HCT116 (cell line): ENCODE results near the gene GORAB. TPM values are rescaled to one million over a fixed set of nuclear protein-coding genes. Genes with fewer than 3 reads are reported as not detected.

Source experiments
- ATAC-seq: fragments of 200-7000 bp; cut with Tn5 transposase; 2 replicates; pipeline ENCODE4 v1.9.1; 2020; ENCODE audit warnings: mild to moderate bottlenecking, moderate library complexity
- BruUV-seq: library from RNA; stranded (reverse); fragments of 400-500 nt; replicated peaks from 2 replicates; lab custom pipeline; 2021; lab: Mats Ljungman, UMichigan
- CTCF ChIA-PET: fragments of 300-600 bp; sonication (Branson Sonifier 250); formaldehyde crosslinking; loops from one replicate; lab custom pipeline; 2021; ENCODE audit warnings: antibody characterized with exemption; lab: Charles Lee
- POLR2A ChIA-PET: fragments of 300-600, 350-600 bp; sonication (Branson Sonifier 250); formaldehyde crosslinking; loops from one replicate; lab custom pipeline; 2021; ENCODE audit warnings: antibody characterized with exemption; lab: Charles Lee
- RAD21 ChIA-PET, 2 experiments: fragments of 300-600 bp; sonication (Branson Sonifier 250); formaldehyde crosslinking; loops; one replicate each; lab custom pipeline; 2023; ENCODE audit warnings: low total read pairs in 2 of 2; ENCODE audit not compliant: uncharacterized antibody in 2 of 2, unreplicated experiment in 2 of 2, low non-redundant PET in 1 of 2; lab: Charles Lee
- DNase-seq: peaks from one replicate; pipeline ENCODE4 v3.0.0-alpha.2; 2010; ENCODE audit warnings: low read depth, low spot score
- H2AFZ ChIP-seq: fragments of 200-600 bp; shearing (Covaris generic), sonication (generic); 2 replicates; pipeline ENCODE4 v1.6.1; 2017; ENCODE audit warnings: low read depth, mixed run types, mixed read lengths, antibody characterized with exemption, low read length; ENCODE audit not compliant: poor library complexity, severe bottlenecking
- H3K27ac ChIP-seq: 2 replicates; pipeline ENCODE4 v1.5.1; 2012; ENCODE audit warnings: low read depth, low read length
- H3K27me3 ChIP-seq: fragments of 200-600 bp; sonication (generic); 2 replicates; pipeline ENCODE4 v1.6.1; 2016; ENCODE audit warnings: mixed run types, low read length, mixed read lengths; ENCODE audit not compliant: insufficient read depth
- H3K36me3 ChIP-seq, 2 experiments: fragments of 200-500 bp in 1 of 2; fragments of 200-600 bp in 1 of 2; sonication (Bioruptor generic) in 1 of 2; sonication (generic) in 1 of 2; 2 replicates each; pipeline versions ENCODE4 v1.5.1 to v1.6.1; 2014 to 2016; ENCODE audit warnings: low read length in 2 of 2, inconsistent platforms in 1 of 2, mixed read lengths in 1 of 2, mixed run types in 1 of 2; ENCODE audit not compliant: insufficient read depth in 2 of 2, control insufficient read depth in 1 of 2
- H3K4me1 ChIP-seq, 2 experiments: fragments of 200-600 bp in 1 of 2; sonication (generic) in 1 of 2; 2 replicates each; pipeline versions ENCODE4 v1.5.1 to v1.6.1; 2012 to 2017; ENCODE audit warnings: low read length in 2 of 2, inconsistent platforms in 1 of 2, mild to moderate bottlenecking in 1 of 2, mixed read lengths in 1 of 2, mixed run types in 1 of 2, moderate library complexity in 1 of 2; ENCODE audit not compliant: insufficient read depth in 2 of 2, control insufficient read depth in 1 of 2
- H3K4me2 ChIP-seq: fragments of 200-600 bp; sonication (generic); 2 replicates; pipeline ENCODE4 v1.6.1; 2017; ENCODE audit warnings: mixed run types, low read length, mixed read lengths
- H3K4me3 ChIP-seq, 2 experiments: fragments of 200-600 bp in 1 of 2; sonication (generic) in 1 of 2; replicated peaks in 1 of 2; 2 replicates each; pipeline ENCODE4 v1.5.1; 2011 to 2016; ENCODE audit warnings: low read length in 2 of 2, control low read depth in 1 of 2, low read depth in 1 of 2, mild to moderate bottlenecking in 1 of 2, mixed read lengths in 1 of 2, mixed run types in 1 of 2
- H3K79me2 ChIP-seq: fragments of 200-600 bp; sonication (generic); 2 replicates; pipeline ENCODE4 v1.6.1; 2017; ENCODE audit warnings: mild to moderate bottlenecking, mixed run types, low read length, moderate library complexity, mixed read lengths; ENCODE audit not compliant: insufficient read depth
- H3K9ac ChIP-seq: fragments of 200-600 bp; sonication (generic); 2 replicates; pipeline ENCODE4 v1.6.1; 2016; ENCODE audit warnings: low read length, mixed read lengths
- H3K9me2 ChIP-seq: fragments of 200-600 bp; sonication (generic), shearing (Covaris generic); 2 replicates; pipeline ENCODE4 v1.6.1; 2017; ENCODE audit warnings: mixed run types, mild to moderate bottlenecking, moderate library complexity; ENCODE audit not compliant: insufficient read depth
- H3K9me3 ChIP-seq, 2 experiments: fragments of 200-500 bp in 1 of 2; fragments of 200-600 bp in 1 of 2; sonication (Bioruptor generic) in 1 of 2; sonication (generic) in 1 of 2; 2 replicates each; pipeline ENCODE4 v1.6.1; 2014 to 2017; ENCODE audit warnings: low read length in 2 of 2, mixed read lengths in 2 of 2, inconsistent platforms in 1 of 2, low read depth in 1 of 2, mild to moderate bottlenecking in 1 of 2, mixed run types in 1 of 2, moderate library complexity in 1 of 2; ENCODE audit not compliant: control insufficient read depth in 1 of 2, insufficient read depth in 1 of 2
- H4K20me1 ChIP-seq: fragments of 200-600 bp; sonication (generic), shearing (Covaris generic); 2 replicates; pipeline ENCODE4 v1.6.1; 2017; ENCODE audit warnings: mixed run types, mild to moderate bottlenecking, moderate library complexity; ENCODE audit not compliant: insufficient read depth
- CBX3 ChIP-seq: IDR thresholded peaks from 2 replicates; pipeline ENCODE4 v1.6.1; 2012; ENCODE audit warnings: low read depth
- CEBPB ChIP-seq: IDR thresholded peaks from 2 replicates; pipeline ENCODE4 v1.6.1; 2012; ENCODE audit warnings: low read depth
- EGR1 ChIP-seq: IDR thresholded peaks from 2 replicates; pipeline ENCODE4 v1.6.1; 2012; ENCODE audit warnings: low read depth
- EZH2 ChIP-seq: fragments of 200-600 bp; sonication (generic); IDR thresholded peaks from 2 replicates; pipeline ENCODE4 v1.6.1; 2017; ENCODE audit warnings: antibody characterized with exemption, mixed run types
- EZH2phosphoT487 ChIP-seq: fragments of 200-600 bp; IDR thresholded peaks from 2 replicates; pipeline ENCODE4 v1.6.1; 2018; ENCODE audit warnings: antibody characterized with exemption, borderline replicate concordance
- FOSL1 ChIP-seq: IDR thresholded peaks from 2 replicates; pipeline ENCODE4 v1.6.1; 2012; ENCODE audit warnings: low read depth
- MAX ChIP-seq: IDR thresholded peaks from 2 replicates; pipeline ENCODE4 v1.6.1; 2012
- POLR2AphosphoS5 ChIP-seq: IDR thresholded peaks from 2 replicates; pipeline ENCODE4 v1.6.1; 2011; ENCODE audit warnings: mild to moderate bottlenecking, low read depth, low read length, moderate library complexity
- RAD21 ChIP-seq: IDR thresholded peaks from 2 replicates; pipeline ENCODE4 v1.6.1; 2012; ENCODE audit warnings: low read depth, mild to moderate bottlenecking
- SP1 ChIP-seq: IDR thresholded peaks from 2 replicates; pipeline ENCODE4 v1.6.1; 2012; ENCODE audit warnings: low read depth
- SRF ChIP-seq: IDR thresholded peaks from 2 replicates; pipeline ENCODE4 v1.6.1; 2012; ENCODE audit warnings: low read depth
- TCF7L2 ChIP-seq: IDR thresholded peaks from 2 replicates; pipeline ENCODE4 v1.7.0; 2011; ENCODE audit warnings: borderline replicate concordance, inconsistent platforms; ENCODE audit not compliant: insufficient read depth, insufficient read length; ENCODE audit errors: extremely low read depth
- YY1 ChIP-seq: IDR thresholded peaks from 2 replicates; pipeline ENCODE4 v1.6.1; 2011; ENCODE audit warnings: low read length, low read depth, moderate library complexity, mild to moderate bottlenecking; ENCODE audit not compliant: insufficient replicate concordance; ENCODE audit errors: extremely low read depth
- ZBTB33 ChIP-seq: IDR thresholded peaks from 2 replicates; pipeline ENCODE4 v1.6.1; 2011; ENCODE audit warnings: mild to moderate bottlenecking, low read length, moderate library complexity; ENCODE audit not compliant: insufficient replicate concordance; ENCODE audit errors: extremely low read depth
- ZFX ChIP-seq: fragments of 450-650 bp; IDR thresholded peaks from 2 replicates; pipeline ENCODE4 v1.6.1; 2017
- ZNF274 ChIP-seq: fragments of 200-500 bp; sonication (Bioruptor generic); IDR thresholded peaks from 2 replicates; pipeline ENCODE4 v1.6.1; 2014; ENCODE audit warnings: mild to moderate bottlenecking, low read depth, low read length, inconsistent platforms
- intact Hi-C: fragments of 100-400 bp; cut with micrococcal nuclease; formaldehyde crosslinking; loops from 2 replicates; pipeline ENCODE4 v1.10.0; 2022
- total RNA-seq: library from RNA; stranded (reverse); gene quantifications from one replicate; pipeline ENCODE4 v1.2.1, GENCODE V29; 2021; ENCODE audit not compliant: unreplicated experiment
- TF ChIP-seq, protein P1 (sequence below), 3 experiments: fragments of 200-600 bp in 1 of 3; sonication (generic) in 1 of 3; IDR thresholded peaks in 2 of 3; conservative IDR thresholded peaks in 1 of 3; 2 replicates each; pipeline ENCODE4 v1.5.1; 2012 to 2017; ENCODE audit warnings: low read depth in 2 of 3, low read length in 2 of 3, antibody characterized with exemption in 1 of 3, borderline replicate concordance in 1 of 3, control low read depth in 1 of 3, mild to moderate bottlenecking in 1 of 3, mixed read lengths in 1 of 3, mixed run types in 1 of 3, moderate library complexity in 1 of 3; ENCODE audit not compliant: insufficient read depth in 1 of 3
- TF ChIP-seq, protein P2 (sequence below): IDR thresholded peaks from 2 replicates; pipeline ENCODE4 v1.6.1; 2012

GORAB gene
- total RNA-seq, 1 experiment from 2014 or later, result 7.5 TPM

DNA sequence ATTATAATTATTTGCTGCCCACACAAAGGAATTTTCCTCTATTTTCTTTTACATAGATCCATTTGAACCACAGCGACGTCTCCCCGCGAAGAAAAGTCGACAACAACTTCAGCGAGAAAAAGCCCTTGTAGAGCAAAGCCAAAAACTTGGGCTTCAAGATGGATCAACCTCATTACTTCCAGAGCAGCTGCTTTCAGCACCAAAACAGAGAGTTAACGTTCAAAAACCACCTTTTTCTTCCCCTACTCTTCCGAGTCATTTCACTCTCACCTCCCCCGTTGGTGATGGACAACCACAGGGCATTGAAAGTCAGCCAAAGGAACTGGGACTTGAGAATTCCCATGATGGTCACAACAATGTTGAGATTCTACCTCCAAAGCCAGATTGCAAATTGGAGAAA, 7.2 kb downstream of the GORAB start:
- Histone ChIP-seq H3K27ac (no peak overlapping the region), H3K9me2 (no peaks in the 10 kb centered on the region), H3K36me3 (peaks cover 8 to 28% of the 10 kb centered on the region in 2 experiments; a peak in 3 of 4 replicates), H3K79me2 (peaks cover 43% of the 10 kb centered on the region), H3K27me3 (no peaks in the 10 kb centered on the region), H4K20me1 (no peaks in the 10 kb centered on the region), H3K4me3 (no peak overlapping the region), H3K4me2 (no peak overlapping the region), H3K9me3 (no peaks in the 10 kb centered on the region), H2AFZ (no peak overlapping the region), H3K4me1 (peaks cover 0 to 3% of the 10 kb centered on the region in 2 experiments; a peak in 1 of 4 replicates), H3K9ac (no peak overlapping the region)
- RAD21 ChIA-PET, result no interaction called here
- intact Hi-C loops, result no loop called here
- ATAC-seq, result no peak
- DNase-seq, result no peak
- POLR2A ChIA-PET, result no interaction called here
- BruUV-seq, result no TSS peak
- CTCF ChIA-PET, result no interaction called here
- TF ChIP-seq EZH2phosphoT487 (no peak), TCF7L2 (no peak), ZFX (no peak), ZBTB33 (no peak), SRF (no peak), FOSL1 (no peak), POLR2AphosphoS5 (no peak), EGR1 (no peak), YY1 (no peak), ZNF274 (no peak), RAD21 (no peak), CEBPB (no peak), EZH2 (no peak), SP1 (no peak), MAX (no peak), CBX3 (no peak)
- TF ChIP-seq, protein P1, sequence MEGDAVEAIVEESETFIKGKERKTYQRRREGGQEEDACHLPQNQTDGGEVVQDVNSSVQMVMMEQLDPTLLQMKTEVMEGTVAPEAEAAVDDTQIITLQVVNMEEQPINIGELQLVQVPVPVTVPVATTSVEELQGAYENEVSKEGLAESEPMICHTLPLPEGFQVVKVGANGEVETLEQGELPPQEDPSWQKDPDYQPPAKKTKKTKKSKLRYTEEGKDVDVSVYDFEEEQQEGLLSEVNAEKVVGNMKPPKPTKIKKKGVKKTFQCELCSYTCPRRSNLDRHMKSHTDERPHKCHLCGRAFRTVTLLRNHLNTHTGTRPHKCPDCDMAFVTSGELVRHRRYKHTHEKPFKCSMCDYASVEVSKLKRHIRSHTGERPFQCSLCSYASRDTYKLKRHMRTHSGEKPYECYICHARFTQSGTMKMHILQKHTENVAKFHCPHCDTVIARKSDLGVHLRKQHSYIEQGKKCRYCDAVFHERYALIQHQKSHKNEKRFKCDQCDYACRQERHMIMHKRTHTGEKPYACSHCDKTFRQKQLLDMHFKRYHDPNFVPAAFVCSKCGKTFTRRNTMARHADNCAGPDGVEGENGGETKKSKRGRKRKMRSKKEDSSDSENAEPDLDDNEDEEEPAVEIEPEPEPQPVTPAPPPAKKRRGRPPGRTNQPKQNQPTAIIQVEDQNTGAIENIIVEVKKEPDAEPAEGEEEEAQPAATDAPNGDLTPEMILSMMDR (IDR thresholded peaks at IDR 0.05 in 2 of 3, conservative IDR thresholded peaks at IDR 0.05 in 1 of 3; ENCODE audit: borderline replicate concordance in 1 of 3, insufficient read depth in 1 of 3, low read depth in 2 of 3, low read length in 2 of 3), result no peak
- TF ChIP-seq, protein P2, sequence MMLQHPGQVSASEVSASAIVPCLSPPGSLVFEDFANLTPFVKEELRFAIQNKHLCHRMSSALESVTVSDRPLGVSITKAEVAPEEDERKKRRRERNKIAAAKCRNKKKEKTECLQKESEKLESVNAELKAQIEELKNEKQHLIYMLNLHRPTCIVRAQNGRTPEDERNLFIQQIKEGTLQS, result no peak
